NCI-H2107 treated with DMSO at 0.1 percent for 48 hours (cell line): Measurements from ENCODE around the gene TACR2.
A peak's percentile ranks its signal among the peaks of the same experiment; 100 is the strongest.

Experiments
- DNase-seq: peaks from one replicate; lab custom pipeline; 2025; ENCODE audit not compliant: unreplicated experiment; lab: John Stamatoyannopoulos, UW

Gene TACR2

DNA sequence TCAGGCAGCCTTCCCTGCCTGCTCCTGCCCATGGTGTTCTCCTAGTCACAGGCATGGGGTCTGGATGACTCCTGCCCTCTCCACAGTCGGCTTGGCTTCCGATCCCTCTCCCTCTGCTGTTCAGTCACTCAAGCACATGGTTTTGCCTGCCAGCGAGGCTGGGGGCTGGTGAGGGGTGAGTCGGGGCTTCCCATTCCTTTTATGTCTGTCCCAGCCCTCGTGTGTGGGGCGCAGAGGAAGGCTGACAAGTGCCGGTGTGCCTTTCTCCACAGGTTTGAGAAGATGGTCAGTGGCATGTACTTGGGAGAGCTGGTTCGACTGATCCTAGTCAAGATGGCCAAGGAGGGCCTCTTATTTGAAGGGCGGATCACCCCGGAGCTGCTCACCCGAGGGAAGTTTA is 40.1 kb downstream of the TACR2 start:
- DNase-seq, result no peak

DNA sequence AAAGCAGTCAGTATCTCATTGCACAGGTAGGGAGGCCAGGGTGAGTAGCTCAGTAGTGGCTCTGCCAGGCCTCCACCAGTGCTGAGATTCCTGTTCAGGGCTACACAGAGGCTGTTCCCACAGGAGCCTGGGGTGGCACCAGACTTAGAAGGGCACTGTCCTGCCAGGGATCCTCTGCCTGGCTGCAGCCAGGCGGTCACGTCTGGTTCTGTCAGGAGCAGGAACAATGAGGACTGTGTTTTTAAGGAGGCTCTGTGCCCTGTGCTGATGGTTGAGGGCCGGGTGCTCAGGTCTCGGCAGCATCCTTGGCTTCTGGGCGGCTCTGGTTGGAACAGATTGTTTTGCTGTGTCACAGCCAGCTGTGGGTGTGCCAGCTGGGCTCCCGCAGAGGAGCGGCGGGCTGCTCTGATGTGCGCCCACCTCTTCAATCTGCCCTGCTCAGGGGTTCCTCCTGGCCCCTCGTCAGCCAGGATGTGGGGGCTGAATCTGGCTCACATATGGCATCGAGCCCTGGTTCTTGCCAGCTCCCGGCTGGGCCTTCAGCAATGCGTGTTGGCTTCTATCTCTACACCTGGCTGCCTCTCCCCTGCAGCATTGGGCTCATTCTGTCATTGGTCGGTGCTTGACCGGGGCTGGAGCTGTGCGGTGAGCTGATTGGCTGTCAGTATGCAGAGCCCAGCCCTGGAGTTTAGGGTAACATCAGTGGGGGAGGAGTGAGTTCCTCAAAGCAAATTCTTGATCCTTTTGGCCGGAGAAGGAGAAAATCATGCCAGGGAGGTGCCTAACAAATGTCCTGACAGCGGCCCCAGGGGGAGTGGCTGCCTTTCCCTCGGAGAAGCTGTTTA is 41.2 kb downstream of the TACR2 start:
- DNase-seq, result no peak

GRCh38 chr10:69374931-69375306 is 41.8 kb downstream of the TACR2 start:
- DNase-seq, result no peak

GRCh38 chr10:69374242-69374641 is 42.5 kb downstream of the TACR2 start:
- no peak for DNase-seq

- no peak for DNase-seq
Measured at GRCh38 chr10:69372126-69372980, 44.4 kb downstream of the TACR2 start.

- no peak for DNase-seq
Measured at GRCh38 chr10:69367469-69367868, 49.2 kb downstream of the TACR2 start.

- DNase-seq, result peak; percentile 26
Measured at GRCh38 chr10:69366738-69367137, 50.0 kb downstream of the TACR2 start.

GRCh38 chr10:69364232-69364940 is 52.3 kb downstream of the TACR2 start:
- no peak for DNase-seq

GRCh38 chr10:69363666-69364065 is 53.1 kb downstream of the TACR2 start:
- no peak for DNase-seq

GRCh38 chr10:69362471-69362954 is 54.2 kb downstream of the TACR2 start:
- DNase-seq, result no peak

- DNase-seq, result no peak
Measured at GRCh38 chr10:69361303-69361614, 55.5 kb downstream of the TACR2 start.

GRCh38 chr10:69360485-69361302 is 56.0 kb downstream of the TACR2 start:
- DNase-seq, result no peak

- DNase-seq, result no peak
Measured at GRCh38 chr10:69359594-69359993, 57.1 kb downstream of the TACR2 start.

- no peak for DNase-seq
Measured at GRCh38 chr10:69359148-69359547, 57.6 kb downstream of the TACR2 start.

DNA sequence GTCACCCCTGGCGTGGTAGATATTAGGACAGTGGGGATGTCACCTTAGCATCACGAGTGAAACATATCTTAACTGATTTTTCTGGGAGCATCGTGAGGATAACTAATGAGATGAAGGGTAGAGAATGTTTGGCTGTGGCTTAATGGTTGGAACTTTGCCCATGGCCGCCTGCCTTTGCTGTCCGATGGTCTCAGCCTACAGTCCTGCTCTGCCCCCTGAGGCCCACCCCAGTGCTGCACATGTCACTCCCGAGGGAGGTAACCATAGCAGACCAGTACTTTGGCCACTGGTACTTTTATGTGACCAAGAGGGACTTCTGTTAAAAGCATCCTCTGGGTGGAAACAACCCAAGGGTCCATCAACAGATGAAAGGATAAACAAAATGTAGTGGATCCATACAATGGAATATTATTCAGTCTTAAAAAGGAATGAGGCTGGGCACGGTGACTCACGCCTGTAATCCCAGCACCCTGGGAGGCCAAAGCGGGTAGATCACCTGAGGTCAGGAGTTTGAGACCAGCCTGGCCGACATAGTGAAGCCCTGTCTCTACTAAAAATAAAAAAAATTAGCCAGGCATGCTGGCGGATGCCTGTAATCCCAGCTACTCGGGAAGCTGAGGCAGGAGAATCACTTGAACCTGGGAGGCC is 58.4 kb downstream of the TACR2 start:
- DNase-seq, result no peak

DNA sequence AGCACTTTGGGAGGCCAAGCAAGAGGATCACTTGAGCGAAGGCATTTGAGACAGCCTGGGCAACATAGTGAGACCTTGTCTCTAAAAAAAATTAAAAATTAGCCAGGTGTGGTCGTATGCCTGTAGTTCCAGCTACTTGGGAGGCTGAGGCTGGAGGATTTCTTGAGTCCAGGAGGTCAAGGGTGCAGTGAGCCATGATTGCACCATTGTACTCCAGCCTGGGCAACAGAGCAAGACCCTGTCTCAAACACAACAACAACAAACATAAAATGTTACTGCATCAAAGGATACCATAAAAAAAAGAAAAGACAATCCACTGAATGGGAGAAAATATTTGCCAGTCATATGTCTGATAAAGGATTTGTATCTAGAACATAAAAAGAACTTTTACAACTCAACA is 60.5 kb downstream of the TACR2 start:
- DNase-seq, result no peak

DNA sequence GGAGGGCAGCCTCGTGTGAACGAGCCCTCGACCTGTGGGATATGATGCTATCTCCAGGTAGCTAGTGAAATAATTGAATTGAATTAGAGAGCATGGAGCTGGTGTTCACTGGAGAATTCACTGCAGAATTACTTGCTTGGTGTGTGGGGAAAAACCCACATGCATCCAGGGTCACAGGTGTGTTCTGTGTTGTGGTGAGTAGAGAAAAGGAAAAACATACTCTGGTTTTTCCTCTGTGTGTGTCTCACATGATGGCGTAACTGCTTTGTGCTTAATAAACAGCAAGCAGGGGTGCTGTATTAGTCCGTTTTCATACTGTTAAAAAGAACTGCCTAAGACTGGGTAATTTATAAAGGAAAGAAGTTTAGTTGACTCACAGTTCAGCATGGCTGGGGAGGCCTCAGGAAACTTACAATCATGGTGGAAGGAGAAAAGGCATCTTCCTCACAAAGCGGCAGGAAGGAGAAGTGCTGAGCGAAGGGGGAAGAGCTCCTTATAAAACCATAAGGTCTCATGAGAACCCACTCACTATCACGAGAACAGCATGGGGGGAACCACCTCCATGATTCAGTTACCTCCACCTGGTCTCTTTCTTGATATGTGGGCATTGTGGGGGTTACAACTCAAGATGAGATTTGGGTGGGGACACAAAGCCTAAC is 62.6 kb downstream of the TACR2 start:
- no peak for DNase-seq
